GM19240 (cell line): Measurements from ENCODE around the gene CABP2.
"Not testable (repeated sequence)": the region's sequence is repeated elsewhere in the genome, so short reads cannot be mapped to it uniquely, and the experiment has no call there.

Experiments used
- DNase-seq: peaks from one replicate; pipeline ENCODE4 v3.0.0; 2011; ENCODE audit warnings: low spot score; ENCODE audit not compliant: insufficient read length

CABP2 gene

GRCh38 chr11:67495234-67496005 is 27.8 kb downstream of the CABP2 start:
- DNase-seq = no peak

- no peak for DNase-seq
Observed at GRCh38 chr11:67494371-67495233, 28.6 kb downstream of the CABP2 start.

DNA sequence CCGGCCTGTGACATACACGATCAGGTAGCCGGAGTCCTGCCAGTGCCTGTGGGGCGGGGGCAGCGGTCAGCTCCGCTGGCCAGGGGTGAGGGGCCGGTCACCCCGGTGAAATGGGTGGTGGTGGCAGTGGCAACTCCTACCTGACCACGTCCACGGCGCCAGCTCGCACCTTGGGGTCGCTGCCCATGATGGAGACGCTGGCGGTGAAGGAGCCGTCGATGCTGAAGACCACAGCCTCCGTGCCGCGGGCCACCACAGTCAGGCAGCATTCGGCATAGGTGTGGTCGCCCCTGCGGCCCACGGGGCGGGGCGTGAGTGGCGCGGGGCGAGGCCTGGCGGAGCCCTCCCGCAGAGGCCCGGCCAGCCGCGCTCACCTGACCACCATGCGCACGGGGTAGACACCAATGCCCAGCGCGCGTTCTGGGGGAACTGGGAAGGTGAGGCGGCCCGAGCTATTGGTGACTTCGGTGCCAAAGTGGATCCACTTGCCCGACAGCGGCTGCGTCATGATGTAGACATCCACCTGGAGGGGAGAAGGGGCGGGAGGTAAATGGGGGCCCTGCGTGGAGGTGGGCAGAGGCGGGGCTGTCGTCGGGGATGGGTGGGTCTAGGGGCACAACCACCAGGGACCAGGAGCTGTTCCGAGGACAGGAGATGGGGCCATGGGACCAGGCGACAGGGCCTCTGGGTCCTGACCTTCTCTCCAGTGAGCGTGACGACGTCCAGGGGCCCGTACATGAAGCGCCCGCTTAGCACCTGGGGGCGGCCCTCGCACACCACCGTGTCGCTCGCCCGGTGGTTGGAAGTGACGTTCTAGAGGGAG is 29.5 kb downstream of the CABP2 start:
- no peak for DNase-seq

- DNase-seq = no peak
Observed at GRCh38 chr11:67492801-67493547, 30.3 kb downstream of the CABP2 start.

DNA sequence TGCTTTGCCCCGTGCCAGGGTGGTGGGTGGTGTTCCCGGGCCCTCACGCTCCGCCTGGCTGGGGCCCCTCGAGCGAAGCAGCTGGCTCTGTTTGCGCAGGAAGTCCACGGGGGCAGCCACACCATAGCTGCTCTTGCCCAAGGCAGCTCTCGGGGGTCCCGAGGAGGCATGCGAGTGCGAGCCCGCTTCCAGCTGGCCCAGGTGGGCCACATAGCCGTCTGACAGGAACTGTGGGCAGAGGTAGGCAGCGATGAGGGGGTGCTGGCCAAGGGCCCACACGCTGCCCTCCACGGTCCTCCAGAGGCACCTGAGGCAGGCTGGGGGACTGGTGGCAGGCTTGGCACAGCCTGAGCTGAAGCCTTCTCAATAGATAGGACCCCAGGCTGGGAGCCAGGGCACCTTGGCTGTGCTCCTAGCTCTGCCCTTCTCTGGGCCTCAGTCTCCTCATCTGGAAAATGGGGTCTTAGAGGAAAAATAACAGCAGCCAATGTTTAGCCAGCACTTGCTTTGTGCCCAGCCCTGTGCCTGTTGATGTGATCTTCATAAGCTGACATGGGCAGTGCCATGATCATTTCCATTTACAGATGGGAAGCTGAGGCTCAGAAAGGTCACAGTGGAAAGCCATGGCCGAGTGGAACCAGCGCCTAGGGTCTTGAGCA is 31.0 kb downstream of the CABP2 start:
- DNase-seq = no peak

DNA sequence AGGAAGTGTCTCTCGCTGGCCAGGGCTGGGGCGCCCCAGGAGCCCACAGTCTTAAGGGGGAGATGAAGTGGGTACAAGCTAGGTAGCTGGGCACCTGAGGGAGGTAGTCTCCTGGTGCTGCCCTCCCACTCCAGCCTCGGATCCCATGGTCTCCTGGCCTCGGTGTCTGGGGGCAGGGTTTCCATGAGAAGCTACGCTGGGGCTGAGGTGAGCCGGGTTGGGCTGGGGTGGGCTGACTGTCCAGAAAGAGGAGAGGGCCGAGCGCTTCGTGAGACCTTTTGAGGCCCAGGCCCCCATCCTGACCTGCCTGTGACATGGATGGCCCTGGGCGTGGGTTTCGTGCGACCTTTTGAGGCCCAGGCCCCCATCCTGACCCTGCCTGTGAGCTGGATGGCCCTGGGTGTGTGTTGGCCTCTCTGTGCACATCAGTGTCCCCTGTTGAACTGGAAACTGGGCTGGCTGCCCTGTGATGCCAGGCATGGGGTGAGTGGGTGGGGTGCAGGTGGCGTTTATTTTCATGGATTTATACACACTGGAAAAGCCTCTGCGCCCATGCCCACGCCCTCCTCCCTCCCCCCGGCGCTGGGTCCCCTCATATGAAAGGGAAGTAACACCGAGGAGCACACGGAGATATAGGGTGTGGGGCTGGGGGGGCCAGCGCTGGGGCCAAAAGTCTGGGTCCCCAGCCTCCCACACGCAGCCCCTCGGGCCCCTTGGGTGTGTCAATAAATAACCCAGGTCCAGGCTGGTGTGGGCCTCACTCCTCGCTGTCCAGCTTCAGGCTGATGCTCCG is 31.8 kb downstream of the CABP2 start:
- no peak for DNase-seq

DNA sequence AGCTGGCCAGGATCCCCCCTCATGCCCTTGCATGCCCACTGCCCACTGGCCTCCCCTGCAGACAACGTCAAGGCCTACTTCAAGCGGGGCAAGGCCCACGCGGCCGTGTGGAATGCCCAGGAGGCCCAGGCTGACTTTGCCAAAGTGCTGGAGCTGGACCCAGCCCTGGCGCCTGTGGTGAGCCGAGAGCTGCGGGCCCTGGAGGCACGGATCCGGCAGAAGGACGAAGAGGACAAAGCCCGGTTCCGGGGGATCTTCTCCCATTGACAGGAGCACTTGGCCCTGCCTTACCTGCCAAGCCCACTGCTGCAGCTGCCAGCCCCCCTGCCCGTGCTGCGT is 32.5 kb downstream of the CABP2 start:
- DNase-seq = no peak

- no peak for DNase-seq
Observed at GRCh38 chr11:67489885-67490726, 33.1 kb downstream of the CABP2 start.

DNA sequence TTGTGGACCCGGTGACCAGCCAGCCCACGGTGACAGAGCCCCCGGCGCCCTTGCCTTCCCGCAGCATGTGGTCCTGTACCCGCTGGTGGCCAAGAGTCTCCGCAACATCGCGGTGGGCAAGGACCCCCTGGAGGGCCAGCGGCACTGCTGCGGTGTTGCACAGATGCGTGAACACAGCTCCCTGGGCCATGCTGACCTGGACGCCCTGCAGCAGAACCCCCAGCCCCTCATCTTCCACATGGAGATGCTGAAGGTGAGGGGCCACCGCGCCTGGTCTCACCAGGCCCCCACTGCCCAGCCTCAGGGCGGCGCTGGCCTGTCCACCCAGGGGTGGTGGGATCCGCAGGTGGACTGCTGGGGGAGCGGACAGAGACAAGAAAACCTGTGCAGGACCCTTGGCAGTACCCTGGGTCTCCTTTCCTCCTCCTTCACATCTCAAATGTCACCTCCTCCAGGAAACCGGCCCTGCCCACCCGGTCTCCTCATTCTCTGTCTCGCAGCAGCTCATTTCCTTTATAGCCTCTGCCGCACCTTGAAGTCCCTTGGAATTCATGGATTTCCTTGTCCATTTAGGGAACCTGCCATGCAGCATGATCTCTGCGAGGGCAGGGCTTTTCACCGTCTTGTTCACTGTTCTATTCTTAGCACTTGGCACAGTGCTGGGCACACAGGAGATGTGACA is 33.9 kb downstream of the CABP2 start:
- DNase-seq = no peak

- DNase-seq = peak; percentile 86
Observed at GRCh38 chr11:67486481-67487195, 36.6 kb downstream of the CABP2 start.

GRCh38 chr11:67485873-67486361 is 37.3 kb downstream of the CABP2 start:
- not testable (repeated sequence) for DNase-seq

GRCh38 chr11:67484847-67485311 is 38.4 kb downstream of the CABP2 start:
- no peak for DNase-seq

DNA sequence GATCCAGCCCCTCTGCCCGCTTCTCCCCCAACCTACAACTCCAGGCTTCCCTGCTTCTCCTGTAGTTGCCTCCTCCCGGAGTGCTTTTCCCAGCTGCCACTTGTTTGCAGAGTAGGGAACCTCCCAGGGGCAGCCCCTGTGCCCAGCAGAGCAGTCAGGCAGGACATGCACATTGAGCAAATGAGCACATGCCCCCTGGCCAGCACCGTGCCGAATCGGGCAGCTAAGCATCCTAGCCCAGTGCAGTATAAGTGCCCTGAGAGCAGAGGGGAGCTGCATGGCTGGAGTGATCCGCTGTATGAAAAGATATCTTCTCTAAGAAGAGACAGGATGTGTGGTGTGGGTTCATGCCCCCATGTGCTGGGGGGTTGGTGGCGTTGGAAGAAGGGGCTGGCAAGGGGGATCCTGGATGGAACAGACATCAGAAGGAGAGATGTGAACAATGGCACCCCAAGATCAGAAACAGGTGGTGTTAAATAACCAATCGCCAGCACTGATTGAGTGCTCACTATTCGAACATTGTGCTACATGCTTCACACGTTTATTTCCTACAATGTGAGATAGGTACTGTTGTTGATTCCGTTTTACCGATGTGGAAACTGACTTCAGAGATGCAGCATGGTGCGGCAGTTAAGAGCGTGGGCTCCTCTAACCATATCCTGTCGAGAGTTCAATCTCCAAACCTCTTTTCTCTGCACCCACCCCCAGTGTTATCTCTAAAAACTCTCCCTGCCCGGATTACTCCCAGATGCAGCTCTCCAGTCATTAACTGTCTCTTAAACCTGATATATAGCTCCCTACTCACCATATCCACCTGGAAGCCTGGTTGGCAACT is 39.2 kb downstream of the CABP2 start:
- no peak for DNase-seq

- DNase-seq = peak; percentile 99
Observed at GRCh38 chr11:67482827-67483798, 40.1 kb downstream of the CABP2 start, which contains the start of gene AIP. TSS of gene AIP (plus strand) at chr11:67483026. CDS start at chr11:67483159, 133 bp downstream.

DNA sequence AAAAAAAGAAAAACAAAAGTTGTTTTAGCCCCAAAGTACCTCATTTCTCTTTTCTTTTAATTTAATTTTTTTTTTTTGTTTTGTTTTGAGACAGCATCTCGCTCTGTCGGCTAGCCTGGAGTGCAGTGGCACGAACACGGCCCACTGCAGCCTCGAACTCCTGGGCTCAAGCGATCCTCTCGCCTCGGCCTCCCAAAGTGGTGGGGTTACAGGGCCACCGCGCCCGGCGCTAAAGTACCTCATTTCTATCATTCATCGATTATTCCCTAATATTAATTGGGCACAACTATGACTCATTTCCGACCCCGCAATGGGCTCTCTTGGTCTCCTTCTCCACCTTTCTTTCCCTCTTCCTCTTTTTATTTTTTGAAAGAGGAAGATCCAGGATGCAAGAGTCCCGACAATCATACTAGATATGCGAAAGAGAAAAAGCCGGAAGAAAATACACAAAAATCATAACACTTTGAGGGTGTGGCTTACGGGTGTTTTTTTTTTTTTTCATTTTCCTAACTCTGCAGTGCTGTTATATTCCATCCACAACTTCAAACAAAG is 40.9 kb downstream of the CABP2 start:
- no peak for DNase-seq
